COR-L47 (cell line): ENCODE data around the gene PTPN13.

Experiments used
- DNase-seq: peaks from one replicate; lab custom pipeline; 2025; lab: John Stamatoyannopoulos, UW

PTPN13 gene

DNA sequence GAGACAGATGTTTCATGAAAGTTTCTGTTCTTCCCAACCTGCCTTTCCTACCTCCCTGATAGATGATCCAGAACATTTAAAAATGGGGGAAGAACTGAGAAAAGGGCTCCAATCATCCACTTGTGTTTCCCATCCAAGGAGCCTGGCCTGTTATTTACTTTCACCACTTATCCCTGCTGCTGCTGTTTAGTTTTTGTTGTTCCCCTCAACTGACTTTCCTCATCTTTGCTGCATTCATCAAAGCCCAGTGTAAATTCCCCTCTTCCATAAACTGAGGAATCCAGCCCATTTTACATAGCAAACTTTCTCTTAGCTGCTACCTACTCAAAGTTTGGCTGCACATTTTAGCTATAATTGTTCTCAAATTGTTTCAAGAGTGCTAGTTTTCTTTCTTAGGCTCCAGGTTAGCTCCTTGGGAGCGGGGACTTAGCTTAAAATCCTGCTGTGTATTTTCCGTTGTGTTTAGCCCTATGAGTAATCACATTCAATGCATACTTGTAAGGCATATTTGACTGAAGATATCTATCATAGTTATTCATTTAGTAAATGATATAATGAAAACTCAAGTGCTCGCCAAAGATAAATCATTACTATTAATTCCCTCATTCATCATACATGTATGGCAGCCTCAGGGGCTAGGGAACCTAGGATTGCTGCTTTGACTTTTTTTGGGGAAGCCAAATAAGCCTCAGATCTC is 1.4 kb upstream of the PTPN13 start:
- DNase-seq: no peak

DNA sequence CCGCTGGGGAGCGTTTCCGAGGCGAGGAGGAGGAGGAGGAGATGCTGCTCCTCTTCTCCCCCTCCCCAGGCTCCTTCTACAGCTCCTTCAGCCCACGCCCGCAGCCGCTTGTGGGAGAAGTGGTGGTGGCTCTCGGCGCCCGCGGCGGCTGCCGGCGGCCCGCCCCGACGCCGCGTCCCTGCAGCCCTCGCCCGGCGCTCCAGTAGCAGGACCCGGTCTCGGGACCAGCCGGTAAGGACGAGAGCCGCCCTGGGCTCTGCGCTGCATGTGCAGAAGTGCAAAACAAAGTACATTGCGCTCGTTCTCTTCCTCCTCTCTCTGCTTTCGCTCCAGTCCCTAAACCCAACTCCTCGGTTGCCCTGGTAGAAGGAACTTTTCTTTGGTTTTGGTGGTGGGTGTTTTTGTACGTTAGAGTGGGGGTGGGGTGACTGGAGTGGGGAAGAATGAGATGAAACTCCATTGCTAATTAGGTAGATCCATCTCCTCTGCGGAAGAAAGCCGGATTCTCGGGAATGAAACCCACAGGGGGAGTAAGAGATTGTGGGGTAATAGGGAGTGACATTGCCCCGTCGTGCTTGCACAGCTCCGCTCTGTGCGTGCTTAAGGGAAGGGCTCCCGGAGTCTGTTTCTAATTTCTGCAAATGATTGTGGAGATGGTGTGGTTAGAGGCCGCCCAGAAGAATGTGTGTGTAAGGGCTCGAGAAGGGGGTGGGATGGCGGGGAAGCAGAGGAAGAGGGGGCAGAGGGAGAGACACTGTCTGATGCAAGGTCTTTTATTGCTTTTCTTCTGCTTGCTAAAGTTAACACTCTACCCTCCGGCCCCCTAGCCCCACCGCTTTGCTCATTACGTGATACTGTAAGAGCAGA is 677 bp downstream of the PTPN13 start:
- DNase-seq: peak; percentile 43

DNA sequence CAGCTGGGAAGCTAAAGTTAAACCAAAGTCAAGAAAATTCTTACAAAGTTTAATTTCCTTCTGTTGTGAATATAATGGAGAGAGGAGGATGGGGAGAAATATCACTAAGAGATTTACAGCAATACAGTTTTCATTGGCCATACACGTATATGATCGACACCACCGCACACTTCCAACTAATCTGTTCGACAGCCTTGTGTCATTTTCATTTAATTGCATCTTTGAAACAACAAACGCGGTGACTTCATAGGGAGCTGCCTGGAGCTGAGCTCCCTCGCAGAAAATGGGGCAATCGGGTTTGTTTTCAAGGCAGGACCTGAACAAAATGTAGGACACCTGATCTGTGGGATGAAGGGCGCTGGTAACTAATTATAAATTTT is 1.3 kb downstream of the PTPN13 start:
- DNase-seq: peak; percentile 27

DNA sequence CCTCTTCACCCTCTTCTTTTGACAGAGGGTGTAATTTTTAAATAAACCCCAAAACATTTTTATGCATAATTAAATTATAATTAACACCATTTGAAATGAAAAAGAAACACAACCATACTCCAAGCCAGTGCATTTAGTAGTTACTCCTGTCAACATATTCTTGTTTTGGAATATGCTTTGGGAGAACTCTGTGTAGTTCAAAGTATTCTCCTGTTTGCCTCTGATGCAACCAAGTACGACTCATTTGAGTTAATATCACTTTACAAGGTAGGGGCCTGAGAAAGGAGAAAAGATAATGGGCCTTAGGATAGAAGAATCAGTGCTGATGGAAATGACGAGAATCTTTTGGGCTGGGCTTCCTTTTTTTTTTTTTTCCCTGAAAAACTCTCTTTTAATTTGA is 2.7 kb downstream of the PTPN13 start:
- no peak for DNase-seq

DNA sequence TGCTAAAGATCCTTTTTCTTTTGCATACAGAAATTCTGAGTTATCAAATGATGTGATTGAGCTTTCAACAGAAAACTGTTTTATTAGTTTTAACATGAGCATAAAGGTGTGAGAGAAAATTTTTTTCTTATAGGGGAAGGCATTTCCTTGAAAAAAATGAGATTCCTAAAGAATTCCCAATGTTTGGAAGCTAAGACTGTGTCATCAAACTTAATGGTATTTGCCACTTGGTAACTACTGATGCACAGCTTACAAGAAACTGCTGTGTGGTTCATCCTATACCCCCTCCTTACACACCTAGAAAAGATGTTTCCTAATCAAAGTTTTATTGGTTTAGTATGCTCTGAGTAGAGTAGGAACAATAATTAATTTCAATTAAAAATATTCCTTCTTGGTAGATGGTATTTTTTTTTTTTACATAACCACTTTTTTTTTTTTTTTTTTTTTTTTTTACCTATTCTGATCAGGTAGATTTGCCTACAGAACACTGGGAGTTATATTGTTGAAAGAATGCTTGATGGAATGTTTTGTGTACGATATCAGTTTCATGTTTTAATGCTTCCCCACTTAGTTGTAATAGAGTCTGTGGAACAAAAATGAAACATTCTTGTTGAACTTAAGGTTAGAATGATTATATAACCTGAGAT is 6.0 kb downstream of the PTPN13 start:
- no peak for DNase-seq

DNA sequence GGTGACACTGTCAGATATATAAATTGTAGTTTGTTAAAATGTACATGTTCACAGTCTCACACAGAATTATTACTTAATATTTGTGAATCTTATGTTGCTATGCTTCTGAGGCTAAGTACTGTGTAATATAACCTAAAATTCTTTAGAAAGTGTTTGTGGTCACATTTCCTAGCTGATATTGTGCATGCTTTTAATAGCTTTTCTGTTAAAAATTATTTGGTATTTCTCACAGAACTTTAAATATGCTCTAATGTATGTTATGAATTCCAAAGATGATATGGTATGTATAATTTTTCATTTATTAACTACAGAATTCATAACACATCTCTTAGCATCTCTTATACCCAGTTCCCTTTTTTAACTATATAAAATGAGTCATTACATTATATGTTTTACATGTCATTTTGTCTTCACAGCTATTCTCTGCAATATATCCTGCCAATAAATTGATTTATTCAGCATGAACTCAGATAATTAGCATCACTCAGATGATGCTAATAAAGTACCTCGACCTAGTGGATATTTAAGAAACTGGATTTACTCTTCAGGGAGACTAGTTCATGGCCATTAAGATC is 9.3 kb downstream of the PTPN13 start:
- no peak for DNase-seq

DNA sequence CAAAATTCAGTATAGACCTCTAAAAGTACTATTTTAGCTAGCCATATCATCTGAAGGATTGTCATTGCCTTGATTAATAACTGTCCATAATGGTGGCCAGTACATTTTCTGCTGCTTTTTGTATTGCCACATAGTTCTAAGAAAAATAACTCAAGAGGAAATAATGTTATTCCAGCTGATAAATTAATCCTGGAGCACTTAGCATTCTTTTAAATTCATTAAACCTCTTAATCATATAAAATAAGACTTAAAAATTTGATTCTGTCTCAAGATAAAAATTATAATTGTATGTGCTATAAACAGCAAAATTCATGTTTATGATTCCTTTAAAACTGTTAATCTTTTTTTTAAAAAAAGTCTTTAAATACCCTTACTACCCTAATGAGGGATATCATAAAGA is 12.7 kb downstream of the PTPN13 start:
- no peak for DNase-seq

DNA sequence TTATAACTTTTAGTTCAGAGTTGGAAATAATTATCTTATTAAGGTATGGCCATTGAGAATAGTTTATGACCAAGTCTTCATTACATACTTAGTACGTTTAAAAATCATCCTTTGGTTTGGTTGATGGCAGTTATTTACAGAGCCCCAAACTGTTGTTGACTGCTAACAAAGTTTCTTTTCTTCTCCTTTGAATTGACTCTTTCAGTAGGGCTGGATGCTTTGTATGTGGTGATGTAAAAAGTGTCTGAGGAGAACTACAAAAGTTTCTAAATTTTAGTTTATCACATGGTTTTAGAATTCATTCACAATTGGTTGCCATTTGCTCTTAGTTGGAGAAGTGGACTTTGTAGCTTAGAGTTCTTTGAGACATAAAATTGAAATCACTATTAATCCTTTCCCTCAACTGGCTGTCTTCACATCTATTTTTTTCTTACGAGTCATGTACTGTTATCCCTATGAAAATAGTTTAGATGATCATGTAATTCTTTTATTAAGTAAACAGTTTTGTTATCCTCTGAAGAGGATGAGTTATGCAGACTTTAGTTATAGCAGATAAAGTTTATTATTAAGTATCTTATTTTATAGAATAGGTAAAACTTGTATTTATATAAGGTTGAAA is 14.8 kb downstream of the PTPN13 start:
- no peak for DNase-seq

DNA sequence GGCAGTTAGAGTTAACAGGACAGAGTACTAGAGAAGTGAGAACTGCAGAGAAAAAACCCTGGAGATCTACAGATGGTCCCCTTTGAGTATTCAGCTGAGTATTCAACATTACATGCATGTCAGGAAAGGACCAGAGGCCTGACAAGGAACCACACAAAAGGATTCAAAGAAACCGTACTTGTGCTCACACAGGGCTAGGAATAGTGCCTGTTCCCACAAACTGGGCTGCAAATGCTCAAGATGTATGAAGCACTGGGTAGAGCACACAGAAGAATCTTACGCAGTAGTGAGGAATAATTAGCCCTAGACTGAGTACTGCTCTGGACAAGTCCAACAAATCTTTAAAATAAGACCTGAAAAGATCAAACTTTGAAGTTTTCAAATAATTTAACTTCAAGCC is 17.6 kb downstream of the PTPN13 start:
- DNase-seq: no peak

DNA sequence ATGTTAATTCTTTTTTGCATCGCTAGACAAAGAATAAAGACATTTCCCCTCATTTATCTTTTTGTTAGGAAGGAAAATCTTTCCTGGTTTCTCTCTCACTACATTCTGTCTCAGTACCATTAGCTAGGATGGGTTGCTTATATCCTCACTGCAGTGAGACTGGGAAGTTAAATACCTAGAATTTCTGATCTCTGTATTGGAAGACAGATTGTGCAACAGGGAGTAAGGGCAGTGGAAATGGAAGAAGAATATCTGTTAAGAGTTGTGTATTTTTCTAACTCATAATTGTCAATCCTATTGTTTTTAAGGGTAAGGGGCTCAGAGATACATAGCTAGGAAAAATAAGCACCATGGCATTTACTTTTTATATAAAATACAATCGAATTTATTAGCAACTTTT is 19.6 kb downstream of the PTPN13 start:
- DNase-seq: no peak

DNA sequence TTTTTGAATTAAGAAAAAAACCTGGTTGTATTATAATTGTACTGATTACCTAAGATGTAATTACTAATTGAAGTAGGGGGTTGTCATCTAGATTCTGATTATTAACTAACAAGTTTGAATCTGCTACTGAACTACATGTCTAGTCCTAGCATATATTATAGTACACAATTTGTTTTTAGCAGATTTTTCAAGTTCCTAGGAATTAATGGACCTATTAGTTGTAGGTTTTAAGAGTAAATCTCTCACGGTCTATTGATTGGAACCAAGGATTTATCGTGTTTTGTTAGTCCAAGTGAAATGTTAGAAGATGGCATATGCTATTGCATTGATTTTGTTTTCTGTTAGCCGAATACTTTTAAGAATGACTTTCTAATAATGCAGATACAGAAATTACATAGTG is 20.8 kb downstream of the PTPN13 start:
- no peak for DNase-seq

DNA sequence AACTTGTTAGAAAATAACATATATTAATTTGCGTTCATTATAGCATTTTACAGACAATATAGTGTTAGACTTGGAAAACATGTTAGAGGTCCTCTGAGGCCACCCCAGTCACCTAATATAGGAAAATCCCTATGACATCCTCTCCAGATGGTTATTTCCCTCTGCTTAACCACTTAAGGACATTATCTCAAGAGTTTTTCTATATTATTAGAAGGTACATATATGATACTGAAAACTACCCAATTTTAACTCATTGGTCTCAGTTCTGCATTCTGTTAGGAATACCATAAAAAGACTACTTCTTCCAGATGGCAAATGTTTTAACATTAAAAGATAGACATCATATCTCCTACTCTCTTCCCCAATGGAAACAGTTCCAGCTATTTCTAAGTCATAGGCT is 21.4 kb downstream of the PTPN13 start:
- no peak for DNase-seq

DNA sequence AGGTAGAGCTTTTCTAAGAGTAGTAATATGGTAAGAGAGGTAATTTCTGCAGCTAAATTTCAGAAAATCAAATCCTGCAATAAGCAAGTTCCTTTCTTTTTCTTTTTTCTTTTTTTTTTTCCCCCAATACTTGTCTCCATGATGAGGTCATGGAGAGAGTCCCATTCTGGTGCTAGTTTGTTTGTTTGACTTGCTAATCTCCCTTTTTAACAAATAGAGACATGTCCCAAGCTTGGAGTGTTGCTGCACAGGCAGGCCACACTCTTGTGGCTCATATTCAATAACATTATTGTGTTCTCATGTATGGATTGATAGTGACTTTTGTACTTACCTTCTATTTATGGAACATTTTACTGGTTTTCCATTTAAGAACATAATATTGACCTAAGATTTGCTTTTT is 25.5 kb downstream of the PTPN13 start:
- no peak for DNase-seq

DNA sequence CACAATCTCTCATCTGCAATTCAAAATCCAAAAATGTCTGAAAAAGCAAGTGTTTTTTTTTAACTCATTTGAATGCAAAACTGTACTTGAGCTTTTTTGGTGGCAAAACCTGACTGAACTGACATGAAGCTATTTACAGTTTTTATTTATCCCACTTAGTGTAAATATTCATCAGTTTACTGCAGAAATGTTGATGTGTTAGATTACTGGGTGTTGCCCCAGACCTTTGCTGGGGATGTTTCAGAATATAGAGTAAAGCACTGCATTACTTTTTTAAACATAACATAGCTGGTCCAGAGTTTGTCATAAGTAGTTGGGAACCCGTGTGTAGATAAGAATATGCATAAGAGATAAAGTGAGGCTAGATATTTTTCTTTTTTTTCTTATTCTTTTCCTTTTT is 27.3 kb downstream of the PTPN13 start:
- DNase-seq: no peak

DNA sequence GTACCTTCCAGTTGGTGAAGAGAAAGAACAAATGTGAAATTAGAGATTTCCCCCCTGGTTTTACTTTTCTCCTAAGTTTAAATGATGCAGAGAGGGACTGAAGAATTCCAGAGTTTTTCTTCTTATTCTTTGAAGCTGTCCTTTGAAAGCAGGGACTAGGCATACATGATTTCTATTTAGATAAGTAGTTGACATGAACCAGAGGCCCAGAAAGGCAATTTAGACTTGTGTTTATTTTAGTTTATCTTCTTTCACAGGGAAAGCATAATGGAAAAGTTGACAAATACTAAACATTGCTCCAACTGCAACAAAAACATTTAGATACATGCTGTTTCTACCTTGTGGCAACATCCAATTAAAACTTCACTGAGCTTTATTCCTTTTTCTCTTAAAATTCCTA is 32.0 kb downstream of the PTPN13 start:
- DNase-seq: no peak

DNA sequence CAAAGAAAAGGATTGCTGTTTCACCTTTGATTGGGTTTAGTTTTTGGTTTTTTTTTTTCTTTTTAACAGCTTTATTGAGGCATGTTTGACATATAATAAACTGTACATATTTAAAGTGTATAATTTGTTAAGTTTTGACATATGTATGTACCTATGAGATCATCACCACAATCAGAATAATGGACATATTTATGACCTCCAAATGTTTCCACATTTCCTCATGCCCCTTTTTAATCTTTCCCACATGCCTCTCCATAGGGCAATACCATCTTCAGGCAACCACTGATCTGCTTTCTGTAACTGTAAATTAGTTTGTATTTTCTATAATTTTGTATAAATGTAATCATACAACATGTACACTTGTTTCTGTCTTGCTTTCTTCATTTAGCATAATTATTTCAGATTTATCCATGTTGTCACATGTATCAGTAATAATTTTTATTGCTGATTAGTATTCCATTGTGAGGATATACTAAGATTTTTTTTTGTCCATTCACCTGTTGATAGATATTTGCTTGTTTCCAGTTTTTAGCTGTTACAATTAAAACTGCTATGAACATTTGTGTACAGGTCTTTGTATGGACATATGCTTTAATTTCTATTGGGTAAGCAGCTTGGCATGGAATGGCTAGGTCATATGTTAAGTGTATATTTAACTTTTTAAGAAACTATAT is 33.5 kb downstream of the PTPN13 start:
- DNase-seq: no peak

DNA sequence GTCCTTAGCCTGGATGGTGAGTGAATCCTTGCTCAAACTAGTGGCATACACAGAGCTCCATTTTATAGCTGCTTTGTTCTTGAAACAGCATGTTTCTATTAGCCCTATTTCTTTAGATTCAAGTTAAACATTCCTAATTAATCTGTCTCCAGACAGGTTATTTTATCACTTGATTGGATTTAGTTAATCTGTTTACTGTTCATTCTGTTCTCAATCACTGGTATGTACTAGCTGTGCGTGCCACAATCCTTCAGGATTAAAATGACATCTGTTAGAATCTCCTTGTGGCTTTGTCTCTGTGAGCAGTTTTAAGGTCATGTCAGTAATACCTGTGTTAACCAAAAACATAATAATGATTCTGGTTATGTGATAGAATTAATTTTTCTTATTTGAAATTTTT is 36.5 kb downstream of the PTPN13 start:
- DNase-seq: no peak

DNA sequence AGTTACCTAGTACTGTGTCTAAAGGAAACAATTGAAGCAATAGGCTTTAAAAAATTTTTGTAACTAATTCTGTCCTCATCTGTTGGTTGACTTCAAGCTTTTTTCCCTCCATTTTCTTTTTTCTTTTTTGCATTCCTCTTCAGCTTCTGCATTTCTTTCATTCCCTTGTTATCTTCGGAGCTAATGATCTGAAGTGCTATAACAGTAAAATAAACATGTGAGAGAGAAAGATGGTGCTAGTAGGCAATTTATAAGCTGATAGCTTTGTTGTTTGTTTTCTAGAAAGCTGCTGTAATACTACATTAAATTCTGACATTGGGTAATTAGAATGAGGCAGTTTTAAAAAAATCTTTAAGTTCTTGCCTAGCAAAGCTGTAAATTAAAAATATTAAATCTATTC is 37.1 kb downstream of the PTPN13 start:
- DNase-seq: no peak

DNA sequence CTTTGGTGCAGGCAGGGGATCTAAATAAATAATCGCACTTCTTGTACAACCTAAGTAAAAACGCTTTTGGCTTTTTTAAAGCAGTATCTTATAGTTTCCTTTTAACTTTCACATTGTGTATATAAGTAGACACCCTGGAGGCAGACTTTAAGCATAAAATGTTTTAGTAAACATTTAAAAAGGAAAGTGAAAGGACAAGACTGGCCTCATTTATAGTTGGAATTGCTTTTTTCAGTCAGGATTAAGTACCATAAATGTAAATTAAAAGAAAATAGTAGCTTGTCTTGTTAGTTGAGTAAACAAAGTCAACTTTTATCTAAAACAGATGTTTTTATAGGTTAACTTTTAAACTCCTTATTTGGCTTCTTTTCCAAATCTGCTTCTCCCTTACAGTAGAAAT is 39.7 kb downstream of the PTPN13 start:
- no peak for DNase-seq

DNA sequence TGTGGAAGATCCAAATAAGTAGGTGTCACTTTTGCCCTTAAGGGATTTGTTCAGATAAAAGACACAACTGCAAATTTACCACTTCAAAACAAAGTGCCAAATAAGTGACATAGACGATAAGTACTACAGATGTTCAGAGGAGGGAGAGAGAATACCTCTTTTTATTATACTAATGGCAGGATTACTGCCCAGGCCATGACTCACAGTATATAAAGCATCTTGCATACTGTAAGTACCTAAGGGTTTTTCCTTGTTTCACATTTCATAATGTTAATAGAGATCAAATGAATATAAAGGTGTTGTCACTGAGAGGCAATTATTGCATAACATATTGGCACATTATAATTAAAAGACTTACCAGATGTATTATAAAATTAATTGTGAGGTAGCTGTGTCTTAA is 46.4 kb downstream of the PTPN13 start:
- DNase-seq: no peak

DNA sequence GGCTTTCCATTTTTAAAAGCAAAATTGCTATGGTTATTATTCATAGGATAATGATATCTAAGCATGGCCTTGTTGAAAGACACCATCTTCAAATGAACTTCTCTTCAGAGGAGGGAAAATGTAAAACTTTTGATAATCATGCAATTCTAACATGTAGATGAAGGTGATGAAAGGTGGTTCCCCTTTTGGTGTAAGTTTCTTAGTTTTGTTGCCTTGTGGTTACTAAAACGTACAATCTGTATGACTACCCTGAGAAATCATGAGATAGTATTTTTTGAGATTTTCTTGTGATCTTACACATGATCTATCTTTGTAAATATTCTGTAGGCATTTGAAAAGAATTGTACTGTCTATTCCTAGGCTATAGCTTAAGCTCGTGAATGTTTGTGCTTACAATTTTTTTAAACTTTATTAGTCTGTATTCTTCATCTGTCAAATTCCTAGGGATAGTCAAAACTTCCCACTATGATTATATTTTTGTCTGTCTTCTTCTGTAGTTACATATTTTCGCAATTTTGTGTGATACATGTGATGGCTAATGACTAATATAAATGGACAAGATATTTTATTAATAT is 47.5 kb downstream of the PTPN13 start:
- DNase-seq: no peak

DNA sequence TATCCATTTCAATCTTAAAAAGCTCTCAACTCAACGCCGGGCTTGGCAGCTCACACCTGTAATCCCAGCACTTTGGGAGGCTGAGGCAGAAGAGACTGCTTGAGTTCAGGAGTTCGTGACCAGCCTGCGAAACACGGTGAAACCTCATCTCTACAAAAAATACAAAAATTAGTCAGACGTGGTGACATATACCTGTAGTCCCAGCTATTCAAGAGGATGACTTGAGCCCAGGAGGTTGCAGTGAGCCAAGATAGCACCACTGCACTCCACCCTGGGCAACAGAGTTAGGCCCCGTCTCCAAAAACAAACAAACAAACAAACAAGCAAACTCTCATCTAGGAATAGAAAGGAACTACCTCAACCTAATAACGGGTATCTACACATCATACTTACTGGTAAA is 50.8 kb downstream of the PTPN13 start:
- DNase-seq: no peak
